GM18507 (cell line): ENCODE results near the gene LIX1.
A peak's percentile ranks its signal among the peaks of the same experiment; 100 is the strongest.
"Not testable (repeated sequence)": the region's sequence is repeated elsewhere in the genome, so short reads cannot be mapped to it uniquely, and the experiment has no call there.

ENCODE experiments used
- DNase-seq: peaks from one replicate; pipeline ENCODE4 v3.0.0; 2011; ENCODE audit warnings: low read depth; ENCODE audit not compliant: insufficient read length; ENCODE audit errors: extremely low spot score
- FAIRE-seq: peaks from 2 replicates; lab custom pipeline; 2011; peaks lifted over from hg19 to GRCh38; lab: Jason Lieb, UNC

Gene LIX1

DNA sequence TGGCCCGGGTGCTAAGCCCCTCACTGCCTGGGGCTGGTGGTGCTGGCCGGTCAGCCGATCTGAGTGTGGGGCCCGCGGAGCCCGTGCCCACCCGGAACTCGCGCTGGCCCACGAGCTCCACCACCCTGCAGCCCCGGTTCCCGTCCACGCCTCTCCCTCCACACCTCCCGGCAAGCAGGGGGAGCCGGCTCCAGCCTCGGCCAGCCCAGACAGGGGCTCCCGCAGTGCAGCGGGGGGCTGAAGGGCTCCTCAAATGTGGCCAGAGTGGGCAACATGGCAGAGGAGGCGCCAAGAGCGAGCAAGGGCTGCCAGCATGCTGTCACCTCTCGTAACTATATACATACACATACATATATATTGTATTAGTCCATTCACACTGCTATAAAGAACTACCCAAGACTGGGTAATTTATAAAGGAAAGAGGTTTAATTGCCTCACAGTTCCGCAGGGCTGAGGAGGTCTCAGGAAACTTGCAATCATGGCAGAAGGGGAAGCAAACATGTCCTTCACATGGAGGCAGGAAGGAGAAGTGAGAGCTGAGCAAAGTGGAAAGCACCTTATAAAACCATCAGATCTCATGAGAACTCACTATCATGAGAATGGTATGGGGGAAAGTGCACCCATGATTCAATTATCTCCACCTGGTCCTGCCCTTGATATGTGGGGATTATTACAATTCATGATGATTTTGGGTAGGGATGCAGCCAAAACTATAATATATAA lies 56.8 kb downstream of the LIX1 start:
- DNase-seq: no peak
- no peak for FAIRE-seq

GRCh38 chr5:97084782-97085458 lies 57.5 kb downstream of the LIX1 start:
- not testable (repeated sequence) for FAIRE-seq

GRCh38 chr5:97078958-97079743 lies 63.3 kb downstream of the LIX1 start:
- no peak for DNase-seq
- FAIRE-seq: peak; percentile 31

More at GRCh38 chr5:97084782-97085458, 57.5 kb downstream of the LIX1 start:
- DNase-seq: not testable (repeated sequence)

GRCh38 chr5:97077246-97077645 lies 65.2 kb downstream of the LIX1 start:
- FAIRE-seq (no peak), DNase-seq (no peak)

DNA sequence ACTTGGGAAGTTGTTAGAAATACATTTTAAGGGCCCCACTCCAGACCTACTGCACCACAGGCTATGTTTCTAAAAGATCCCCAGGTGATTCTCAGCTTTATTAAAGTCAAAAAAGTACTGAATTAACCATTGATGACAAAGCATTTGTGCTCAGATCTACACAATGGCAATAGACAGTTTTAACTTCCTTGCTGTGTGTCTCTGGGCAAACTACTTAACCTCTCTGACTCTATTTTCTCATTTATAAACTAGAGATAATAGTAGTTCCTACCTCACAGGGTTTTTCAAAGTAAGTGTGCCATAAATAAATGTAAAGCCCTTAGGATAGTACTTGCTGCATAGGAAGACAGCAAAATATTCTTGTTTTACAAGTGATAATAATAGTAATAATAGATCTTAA lies 66.3 kb downstream of the LIX1 start:
- DNase-seq: no peak
- no peak for FAIRE-seq

- no peak for DNase-seq
- no peak for FAIRE-seq
Measured at GRCh38 chr5:97075649-97076048, 66.8 kb downstream of the LIX1 start.

DNA sequence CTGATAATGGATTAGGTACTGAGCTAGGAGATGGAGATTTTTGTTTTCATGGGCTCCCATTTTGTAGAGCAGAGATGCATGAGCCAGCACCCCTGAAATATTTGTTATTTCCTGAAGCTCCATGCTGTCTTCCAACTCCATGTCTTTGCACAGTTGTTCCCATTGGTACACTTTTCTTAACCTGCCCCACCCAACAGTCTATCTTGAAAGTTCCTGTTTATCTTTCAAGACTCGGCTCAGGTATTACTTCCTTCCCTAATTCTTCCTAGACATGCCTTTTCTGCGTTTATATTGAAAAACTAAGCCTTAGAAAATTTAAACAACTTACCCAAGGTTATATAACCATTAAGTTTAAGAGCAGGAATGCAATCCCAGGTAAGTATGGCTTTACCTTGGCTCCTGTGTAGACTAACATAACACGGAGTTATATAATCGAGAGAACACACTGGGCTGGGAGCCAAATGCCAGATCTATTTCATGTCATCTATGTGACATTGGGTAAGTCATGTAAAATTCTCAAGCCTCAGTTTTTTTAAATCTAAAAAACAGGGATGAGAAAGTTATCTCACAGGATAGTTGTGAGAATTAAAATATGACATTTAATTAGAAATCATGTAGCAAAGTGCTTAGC lies 67.4 kb downstream of the LIX1 start:
- DNase-seq: no peak
- no peak for FAIRE-seq

DNA sequence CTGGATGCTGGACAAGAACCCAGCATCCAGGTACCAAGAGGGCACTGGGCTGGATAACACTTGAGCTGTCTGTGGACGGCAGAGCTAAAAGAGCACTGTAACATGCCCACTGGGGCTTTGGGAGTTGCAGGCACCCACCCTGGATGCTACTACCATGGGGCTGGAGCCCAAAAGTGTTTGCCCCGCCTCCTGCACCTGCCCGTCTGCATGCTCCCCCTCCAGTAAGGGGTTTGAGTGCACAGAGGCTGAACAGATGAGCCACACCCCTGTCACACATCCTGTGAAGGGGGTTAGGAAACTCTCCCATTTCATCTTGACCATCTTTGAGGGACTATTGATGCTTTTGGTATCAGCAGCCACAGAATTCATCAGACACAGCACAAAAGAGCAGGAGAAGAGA lies 69.0 kb downstream of the LIX1 start:
- FAIRE-seq: no peak
- DNase-seq: no peak

DNA sequence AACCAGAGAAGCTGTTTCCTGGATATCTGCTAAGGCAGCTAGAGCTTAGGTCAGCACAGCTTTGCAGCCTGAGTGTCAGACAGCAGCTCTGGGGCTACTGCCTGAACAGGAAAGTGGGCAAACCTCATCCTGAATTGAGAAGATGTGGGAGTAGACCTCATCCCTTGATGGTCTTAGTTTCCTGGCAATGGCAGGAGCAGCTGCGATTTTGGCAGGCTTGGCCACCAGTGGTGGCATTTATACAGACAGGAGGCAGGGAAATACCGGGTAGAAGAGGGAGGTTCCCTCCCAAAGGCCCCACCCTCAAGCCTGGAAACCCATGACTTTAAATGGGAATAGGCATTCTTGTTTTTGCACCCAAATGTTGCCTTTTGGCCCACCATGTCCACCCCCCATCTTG lies 69.7 kb downstream of the LIX1 start:
- no peak for FAIRE-seq

GRCh38 chr5:97071993-97072392 lies 70.4 kb downstream of the LIX1 start:
- FAIRE-seq (no peak), DNase-seq (no peak)

More for the DNA sequence above, 69.7 kb downstream of the LIX1 start:
- DNase-seq: no peak

- FAIRE-seq (no peak), DNase-seq (no peak)
Measured at GRCh38 chr5:97071101-97071500, 71.3 kb downstream of the LIX1 start.

DNA sequence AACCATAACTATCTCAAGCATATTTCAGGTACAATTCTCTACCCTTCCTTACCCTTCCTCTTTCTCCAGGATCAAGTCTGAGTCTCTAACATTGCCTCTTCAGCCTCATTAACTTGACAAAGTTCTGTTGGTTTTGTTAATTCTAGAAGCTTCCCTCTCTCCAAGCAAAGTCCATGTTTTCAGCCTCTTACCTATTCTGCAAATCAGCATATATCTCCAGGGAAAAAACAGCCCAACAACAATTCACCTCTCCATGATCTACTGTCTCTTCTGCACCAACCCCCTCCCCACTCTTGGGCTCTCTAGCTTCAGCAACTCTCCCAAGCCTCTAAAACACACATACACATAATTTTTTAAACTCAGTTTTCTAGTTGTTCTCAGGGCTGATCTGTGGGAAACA lies 72.2 kb downstream of the LIX1 start:
- no peak for FAIRE-seq
- no peak for DNase-seq

DNA sequence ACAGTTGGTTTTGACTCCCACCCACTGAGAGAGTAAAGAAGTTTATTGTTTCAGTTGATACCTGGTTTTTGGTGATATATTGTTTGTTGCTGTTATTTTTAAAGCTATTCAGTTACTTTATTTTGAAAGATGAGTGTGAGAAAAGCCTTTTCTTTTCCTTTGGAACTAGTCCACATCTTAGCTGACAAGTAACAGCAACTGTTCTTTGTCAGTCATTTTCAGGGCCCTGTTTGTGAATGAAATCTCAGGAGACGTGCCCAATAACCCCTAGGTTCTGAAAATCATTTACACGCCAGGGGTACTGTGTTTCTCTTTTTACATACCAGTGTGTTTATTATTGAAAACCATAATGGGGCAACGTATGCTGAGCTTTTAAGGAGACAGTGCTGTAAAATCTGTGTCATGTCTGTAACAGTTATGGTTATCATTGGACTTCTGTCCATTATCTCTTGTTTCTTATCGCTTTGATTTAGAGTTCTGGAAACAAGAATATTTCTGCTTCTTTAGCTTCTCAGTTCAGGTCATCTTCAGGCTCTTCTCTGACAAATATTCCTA lies 75.0 kb downstream of the LIX1 start:
- DNase-seq (no peak), FAIRE-seq (no peak)

- no peak for DNase-seq
- no peak for FAIRE-seq
Measured at GRCh38 chr5:97065475-97065874, 76.9 kb downstream of the LIX1 start.

GRCh38 chr5:97063251-97063650 lies 79.2 kb downstream of the LIX1 start:
- FAIRE-seq (no peak), DNase-seq (no peak)

DNA sequence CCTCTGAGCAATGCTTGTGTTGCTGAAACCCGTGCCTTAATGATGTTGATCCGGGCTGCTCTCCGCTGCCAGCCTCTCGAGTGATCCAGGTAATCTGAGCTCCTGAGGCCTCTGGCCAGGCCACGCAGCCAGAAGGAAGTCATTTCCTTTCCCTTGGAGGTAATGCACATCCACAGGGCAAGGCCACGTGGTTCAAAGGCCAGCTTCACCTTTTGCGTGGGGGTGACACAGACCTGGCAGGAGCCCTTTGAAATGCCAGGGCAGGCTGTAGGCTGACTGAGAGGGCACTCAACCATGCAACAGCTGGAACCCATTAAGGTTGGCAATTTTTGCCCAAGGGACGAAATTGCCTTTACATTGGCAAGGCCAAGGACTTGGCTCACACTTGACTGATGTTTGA lies 80.4 kb downstream of the LIX1 start:
- FAIRE-seq: no peak
- no peak for DNase-seq

DNA sequence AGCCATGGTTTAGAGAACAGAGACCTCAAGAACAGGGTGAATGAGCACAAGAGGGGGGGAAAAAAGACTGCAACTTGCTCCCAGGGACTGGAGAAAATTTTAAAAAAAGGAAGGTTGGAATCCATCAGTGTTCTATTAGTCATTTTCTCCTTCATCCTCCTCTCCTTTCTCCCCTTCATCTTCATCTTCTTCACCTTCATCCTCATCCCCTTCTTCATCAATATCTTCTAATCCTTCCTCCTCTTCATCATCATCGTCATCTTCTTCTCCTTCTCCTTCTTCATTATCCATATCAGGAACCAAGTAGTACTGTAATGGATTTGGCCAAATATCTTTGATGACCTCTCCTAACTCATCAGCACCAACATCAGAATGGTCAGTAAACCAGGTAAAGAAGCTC lies 86.1 kb downstream of the LIX1 start:
- FAIRE-seq: no peak

GRCh38 chr5:97049175-97049574 lies 93.2 kb downstream of the LIX1 start:
- no peak for FAIRE-seq

More for the DNA sequence above, 86.1 kb downstream of the LIX1 start:
- no peak for DNase-seq

DNA sequence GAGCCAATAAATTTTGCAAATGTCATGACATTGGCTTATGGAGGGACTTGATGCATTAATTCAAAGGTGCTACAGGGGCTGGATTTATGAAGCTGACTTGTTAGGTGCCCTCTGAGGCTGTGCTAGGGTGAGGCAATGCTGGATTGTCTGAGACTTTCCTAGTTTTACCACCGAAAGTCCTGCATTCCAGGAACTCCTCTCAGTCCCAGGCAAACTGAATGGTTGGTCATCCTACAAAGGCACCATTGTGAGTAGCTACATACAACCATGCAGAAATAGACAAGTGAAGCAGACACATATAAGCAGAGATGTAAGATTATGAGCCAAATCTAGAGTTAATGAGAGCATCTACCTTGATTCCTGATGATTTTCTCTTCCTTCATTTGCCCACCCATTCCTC lies 95.3 kb downstream of the LIX1 start:
- no peak for DNase-seq
- FAIRE-seq: no peak

More at GRCh38 chr5:97049175-97049574, 93.2 kb downstream of the LIX1 start:
- DNase-seq: no peak
